GM21381 (cell line): ENCODE results near the gene B3GAT1.

Experiments used
- ATAC-seq: cut with Tn5 transposase; IDR thresholded peaks from one replicate; pipeline ENCODE4 v1.9.1; 2021; ENCODE audit warnings: mild to moderate bottlenecking, moderate library complexity; ENCODE audit not compliant: unreplicated experiment

B3GAT1 gene

GRCh38 chr11:134393638-134394037, 18.4 kb downstream of the B3GAT1 start:
- no peak for ATAC-seq

GRCh38 chr11:134392953-134393615, 19.0 kb downstream of the B3GAT1 start:
- ATAC-seq, result no peak

- no peak for ATAC-seq
Measured at GRCh38 chr11:134391656-134392055, 20.4 kb downstream of the B3GAT1 start.

GRCh38 chr11:134390706-134391569, 21.1 kb downstream of the B3GAT1 start:
- no peak for ATAC-seq

- ATAC-seq, result no peak
Measured at GRCh38 chr11:134389464-134390180, 22.4 kb downstream of the B3GAT1 start.

- ATAC-seq, result no peak
Measured at GRCh38 chr11:134388590-134388989, 23.5 kb downstream of the B3GAT1 start.

GRCh38 chr11:134387501-134387900, 24.5 kb downstream of the B3GAT1 start:
- no peak for ATAC-seq

GRCh38 chr11:134386945-134387344, 25.1 kb downstream of the B3GAT1 start:
- no peak for ATAC-seq

- no peak for ATAC-seq
Measured at GRCh38 chr11:134385774-134386565, 26.1 kb downstream of the B3GAT1 start.

- ATAC-seq, result no peak
Measured at GRCh38 chr11:134385171-134385570, 26.9 kb downstream of the B3GAT1 start.

GRCh38 chr11:134384406-134384805, 27.6 kb downstream of the B3GAT1 start:
- no peak for ATAC-seq

- ATAC-seq, result no peak
Measured at GRCh38 chr11:134383576-134384221, 28.3 kb downstream of the B3GAT1 start.

GRCh38 chr11:134382830-134383229, 29.2 kb downstream of the B3GAT1 start:
- no peak for ATAC-seq

- ATAC-seq, result no peak
Measured at GRCh38 chr11:134382257-134382656, 29.8 kb downstream of the B3GAT1 start.

GRCh38 chr11:134380785-134381184, 31.3 kb downstream of the B3GAT1 start:
- no peak for ATAC-seq

- ATAC-seq, result no peak
Measured at GRCh38 chr11:134380229-134380628, 31.8 kb downstream of the B3GAT1 start.

- ATAC-seq, result no peak
Measured at GRCh38 chr11:134379241-134379640, 32.8 kb downstream of the B3GAT1 start.

GRCh38 chr11:134377876-134378275, 34.2 kb downstream of the B3GAT1 start:
- ATAC-seq, result no peak

GRCh38 chr11:134376150-134376921, 35.7 kb downstream of the B3GAT1 start:
- ATAC-seq, result no peak
